ENCODE data around the gene SEMA4B. TPM values are rescaled to one million over a fixed set of nuclear protein-coding genes. Genes with fewer than 3 reads are reported as not detected.

The SEMA4B gene
- total RNA-seq, 1 experiment from 2014 or later, result 5.6 TPM

DNA sequence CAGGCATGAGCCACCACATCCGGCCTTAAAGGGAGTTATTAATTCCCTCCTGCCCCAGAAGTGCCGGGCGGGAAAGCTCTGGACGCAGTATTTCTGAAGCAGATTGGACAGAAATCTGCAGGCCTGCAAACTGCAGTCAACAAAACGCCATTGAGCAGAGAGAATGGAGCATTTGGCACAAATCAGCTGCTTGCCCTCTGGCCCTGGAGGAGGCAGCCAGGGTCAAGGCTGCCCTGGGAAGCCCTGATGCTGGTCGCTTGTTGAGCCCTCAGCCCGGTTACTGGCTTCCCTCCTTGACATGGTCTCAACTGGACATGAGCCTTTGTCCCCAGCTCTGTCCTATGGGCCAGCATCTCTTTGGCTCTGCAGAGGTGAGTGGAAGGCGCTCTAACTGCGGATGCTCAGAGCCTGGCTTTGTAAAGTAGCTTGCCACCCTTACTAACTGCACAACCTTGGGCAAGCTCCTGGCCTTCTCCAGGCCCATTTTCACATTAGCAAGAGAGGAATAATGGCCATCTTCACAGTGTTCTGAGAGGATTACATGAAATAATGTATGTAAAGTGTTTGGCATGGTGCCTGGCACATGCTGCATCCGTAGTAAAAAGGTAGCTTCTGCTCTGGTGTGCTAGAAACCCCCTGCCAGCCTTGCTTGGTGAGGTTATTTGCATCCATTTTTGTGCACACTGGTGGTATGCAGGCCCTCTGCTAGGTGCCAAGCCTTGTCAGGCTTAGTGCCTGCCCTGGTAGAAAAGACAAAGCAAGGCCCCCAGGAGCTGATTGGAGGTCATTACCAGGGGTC is 4.1 kb downstream of the SEMA4B start:
- H3K27me3 ChIP-seq (replicated peaks), result no peaks in the 10 kb centered on the region
- no peak overlapping the region for H3K4me3 ChIP-seq
- no peaks in the 10 kb centered on the region for H3K9me3 ChIP-seq (replicated peaks)
- H3K4me1 ChIP-seq (replicated peaks), result peaks cover 19% of the 10 kb centered on the region
- peaks cover 5% of the 10 kb centered on the region; the same call in 1 of the 2 replicates for H3K36me3 ChIP-seq
- no peak overlapping the region for H3K27ac ChIP-seq
- no peak for DNase-seq (ENCODE audit: low read depth in 1 of 2, low spot score in 2 of 2)

GRCh38 chr15:90205886-90206285 is 4.8 kb downstream of the SEMA4B start:
- no peak for DNase-seq (ENCODE audit: low read depth in 1 of 2, low spot score in 2 of 2)
- Histone ChIP-seq H3K36me3 (peaks cover 5% of the 10 kb centered on the region; the same call in 1 of the 2 replicates), H3K4me1 (replicated peaks) (peaks cover 15% of the 10 kb centered on the region), H3K9me3 (replicated peaks) (no peaks in the 10 kb centered on the region), H3K27me3 (replicated peaks) (no peaks in the 10 kb centered on the region), H3K4me3 (no peak overlapping the region), H3K27ac (no peak overlapping the region)

- H3K9me3 ChIP-seq (replicated peaks), result no peaks in the 10 kb centered on the region
- no peak for DNase-seq (ENCODE audit: low read depth in 1 of 2, low spot score in 2 of 2)
- H3K36me3 ChIP-seq, result no peaks in the 10 kb centered on the region
- H3K27ac ChIP-seq, result no peak overlapping the region
- no peak overlapping the region for H3K4me3 ChIP-seq
- no peaks in the 10 kb centered on the region for H3K27me3 ChIP-seq (replicated peaks)
- H3K4me1 ChIP-seq (replicated peaks), result peaks cover 19% of the 10 kb centered on the region
Observed at GRCh38 chr15:90207252-90207651, 6.1 kb downstream of the SEMA4B start.

- Histone ChIP-seq H3K9me3 (replicated peaks) (no peaks in the 10 kb centered on the region), H3K4me1 (replicated peaks) (peaks cover 22% of the 10 kb centered on the region)
Observed at GRCh38 chr15:90208356-90208755, 7.2 kb downstream of the SEMA4B start.

GRCh38 chr15:90209591-90209990 is 8.5 kb downstream of the SEMA4B start:
- no peak for DNase-seq (ENCODE audit: low read depth in 1 of 2, low spot score in 2 of 2)
- Histone ChIP-seq H3K4me3 (no peak overlapping the region), H3K4me1 (replicated peaks) (peaks cover 18% of the 10 kb centered on the region), H3K27me3 (replicated peaks) (no peaks in the 10 kb centered on the region), H3K36me3 (no peaks in the 10 kb centered on the region), H3K9me3 (replicated peaks) (no peaks in the 10 kb centered on the region), H3K27ac (no peak overlapping the region)

More at GRCh38 chr15:90208356-90208755, 7.2 kb downstream of the SEMA4B start:
- Histone ChIP-seq H3K27ac (no peak overlapping the region), H3K36me3 (no peaks in the 10 kb centered on the region), H3K4me3 (no peak overlapping the region), H3K27me3 (replicated peaks) (no peaks in the 10 kb centered on the region)
- DNase-seq (ENCODE audit: low read depth in 1 of 2, low spot score in 2 of 2), result no peak

DNA sequence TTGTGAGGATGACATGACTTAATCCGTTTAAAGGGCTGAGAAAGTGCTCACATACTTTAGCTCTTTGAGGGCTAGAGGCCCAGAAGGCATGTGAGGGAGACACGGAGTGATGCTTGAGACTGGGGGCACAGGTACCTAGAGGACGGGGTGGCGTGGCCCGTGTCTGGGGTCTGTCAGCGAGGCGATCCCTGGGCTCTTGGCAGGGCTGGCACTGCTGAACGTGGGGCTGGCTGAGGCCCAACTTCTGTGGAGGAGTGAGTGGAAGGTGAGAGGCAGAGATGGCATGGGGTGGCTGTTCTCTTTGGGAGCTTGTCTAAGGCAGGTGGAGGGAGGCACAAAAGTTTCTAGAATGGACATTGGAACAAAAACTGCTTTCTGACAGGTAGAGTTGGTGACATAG is 9.5 kb downstream of the SEMA4B start:
- no peak overlapping the region for H3K4me3 ChIP-seq
- no peaks in the 10 kb centered on the region for H3K27me3 ChIP-seq (replicated peaks)
- no peak for DNase-seq (ENCODE audit: low read depth in 1 of 2, low spot score in 2 of 2)
- H3K27ac ChIP-seq, result no peak overlapping the region
- peaks cover 18% of the 10 kb centered on the region for H3K4me1 ChIP-seq (replicated peaks)
- no peaks in the 10 kb centered on the region for H3K9me3 ChIP-seq (replicated peaks)
- H3K36me3 ChIP-seq, result no peaks in the 10 kb centered on the region

DNA sequence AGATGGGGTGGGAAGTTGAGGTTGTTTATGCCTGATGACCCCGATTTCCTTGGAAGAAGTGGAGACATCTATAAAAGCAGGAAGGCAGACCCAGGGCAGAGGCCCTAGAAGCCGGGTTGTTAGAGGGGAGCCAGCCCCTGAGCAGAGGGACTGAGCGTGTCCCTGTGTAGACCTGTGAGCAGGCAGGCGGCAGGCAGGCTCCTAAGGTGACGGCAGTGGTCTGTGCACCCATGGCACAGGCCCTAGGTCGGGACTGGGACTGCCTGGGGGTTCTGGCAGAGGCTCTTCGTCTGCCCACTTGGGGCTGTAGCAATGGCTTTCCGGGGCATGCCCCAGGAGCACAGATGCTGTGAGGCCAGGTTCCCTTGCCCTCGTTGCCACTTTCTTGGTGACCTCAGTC is 9.9 kb downstream of the SEMA4B start:
- Histone ChIP-seq H3K4me3 (no peak overlapping the region), H3K27me3 (replicated peaks) (no peaks in the 10 kb centered on the region), H3K36me3 (no peaks in the 10 kb centered on the region), H3K27ac (peak overlapping the region; percentile 69; the same call in 1 of the 2 replicates), H3K4me1 (replicated peaks) (peaks cover 18% of the 10 kb centered on the region), H3K9me3 (replicated peaks) (no peaks in the 10 kb centered on the region)
- DNase-seq (ENCODE audit: low read depth in 1 of 2, low spot score in 2 of 2), result no peak

DNA sequence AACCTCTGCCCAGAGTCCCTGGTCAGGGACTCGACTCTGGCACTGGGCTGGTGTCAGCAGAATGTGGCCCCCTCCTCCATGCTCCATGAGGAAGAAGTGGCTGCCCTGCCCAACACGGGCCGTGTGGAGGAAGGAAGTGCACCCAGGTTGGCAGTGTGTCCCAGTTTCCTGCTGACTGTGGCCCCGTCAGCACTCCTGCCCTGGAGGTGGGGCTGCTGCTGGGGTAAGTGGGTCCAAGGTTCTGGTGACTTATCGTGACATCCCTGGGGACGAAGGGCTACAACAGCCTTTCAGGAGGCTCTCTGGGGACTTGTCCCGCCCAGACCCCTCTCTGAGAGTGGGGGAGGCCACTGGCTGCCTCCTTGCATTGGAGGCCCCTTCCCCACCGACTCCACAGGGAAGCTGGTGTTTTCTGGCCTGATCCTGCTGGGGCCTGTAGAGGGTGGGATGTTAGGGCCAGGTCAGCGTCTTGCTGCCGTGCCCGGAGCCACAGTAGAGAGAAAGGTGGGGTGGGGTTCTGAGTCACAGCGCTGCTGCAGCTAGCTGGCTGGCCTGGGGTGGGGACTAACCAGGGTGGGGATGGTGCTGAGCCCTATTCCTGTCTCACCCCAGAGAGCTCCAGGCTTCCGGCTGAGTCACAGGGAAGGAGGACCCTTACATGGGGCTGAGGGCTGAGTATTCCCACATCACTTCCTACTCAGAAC is 10.5 kb downstream of the SEMA4B start:
- peak overlapping the region; percentile 69 for H3K27ac ChIP-seq
- H3K4me3 ChIP-seq, result no peak overlapping the region
- H3K9me3 ChIP-seq (replicated peaks), result no peaks in the 10 kb centered on the region
- no peaks in the 10 kb centered on the region for H3K27me3 ChIP-seq (replicated peaks)
- peak in 1 of 2 experiments; percentile 76 for DNase-seq (ENCODE audit: low read depth in 1 of 2, low spot score in 2 of 2)
- peaks cover 18% of the 10 kb centered on the region for H3K4me1 ChIP-seq (replicated peaks)
- no peaks in the 10 kb centered on the region for H3K36me3 ChIP-seq

- Histone ChIP-seq H3K27ac (no peak overlapping the region), H3K4me1 (replicated peaks) (peaks cover 18% of the 10 kb centered on the region), H3K4me3 (no peak overlapping the region), H3K36me3 (no peaks in the 10 kb centered on the region; the same call in 1 of the 2 replicates), H3K9me3 (replicated peaks) (no peaks in the 10 kb centered on the region), H3K27me3 (replicated peaks) (no peaks in the 10 kb centered on the region)
- no peak for DNase-seq (ENCODE audit: low read depth in 1 of 2, low spot score in 2 of 2)
Observed at GRCh38 chr15:90212221-90213098, 11.3 kb downstream of the SEMA4B start.

DNA sequence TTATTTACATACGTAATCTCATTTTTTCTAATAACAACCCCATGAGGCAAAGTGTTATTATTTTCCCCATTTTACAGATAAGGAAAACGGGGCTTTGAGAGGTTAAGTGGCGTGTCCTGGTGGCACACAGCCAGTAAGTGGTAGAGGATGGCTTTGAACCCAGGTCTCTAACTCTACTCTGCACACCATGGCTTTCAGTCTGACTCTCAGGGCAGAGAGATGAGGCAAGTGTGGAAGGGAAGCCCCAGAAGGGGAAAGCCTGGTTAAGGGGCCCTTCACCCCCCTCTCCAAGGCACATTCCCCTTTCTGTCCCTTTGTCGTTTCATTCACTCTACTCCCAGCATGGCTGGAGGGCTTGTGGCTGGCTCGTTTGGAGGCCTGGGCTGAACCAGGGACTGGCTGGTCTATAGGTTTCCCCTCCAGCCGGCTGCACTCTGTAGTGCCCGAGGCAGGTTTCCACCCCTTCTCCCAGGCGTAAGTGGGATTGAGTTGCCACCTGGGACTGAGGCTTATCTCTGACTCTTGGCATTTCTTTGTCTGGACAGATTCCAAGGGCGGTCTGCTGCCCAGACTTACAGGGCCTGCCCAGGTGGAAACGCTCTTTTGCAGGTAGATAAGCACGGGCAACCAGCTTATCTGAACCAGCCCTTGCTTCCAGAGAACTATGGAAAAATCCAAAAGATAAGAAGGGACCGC is 12.1 kb downstream of the SEMA4B start:
- Histone ChIP-seq H3K27me3 (replicated peaks) (no peaks in the 10 kb centered on the region), H3K27ac (no peak overlapping the region), H3K36me3 (no peaks in the 10 kb centered on the region; the same call in 1 of the 2 replicates), H3K9me3 (replicated peaks) (no peaks in the 10 kb centered on the region), H3K4me3 (no peak overlapping the region), H3K4me1 (replicated peaks) (peaks cover 18% of the 10 kb centered on the region)
- no peak for DNase-seq (ENCODE audit: low read depth in 1 of 2, low spot score in 2 of 2)

DNA sequence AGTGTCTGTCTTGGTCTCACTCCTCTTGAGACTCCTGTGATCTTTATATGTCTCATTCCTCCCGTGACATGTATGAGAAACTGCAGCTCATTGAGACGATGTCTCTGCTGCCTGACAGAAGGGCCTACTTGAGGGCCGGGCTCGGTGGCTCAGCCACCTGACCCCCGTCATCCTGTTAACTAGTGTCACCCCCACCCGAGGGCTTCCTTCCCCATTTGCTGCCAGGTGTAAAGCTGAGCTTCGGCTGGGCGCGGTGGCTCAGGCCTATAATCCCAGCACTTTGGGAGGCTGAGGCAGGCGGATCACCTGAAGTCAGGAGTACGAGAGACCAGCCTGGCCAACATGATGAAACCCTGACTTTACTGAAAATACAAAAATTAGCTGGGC is 12.7 kb downstream of the SEMA4B start:
- Histone ChIP-seq H3K36me3 (no peaks in the 10 kb centered on the region; the same call in 1 of the 2 replicates), H3K4me1 (replicated peaks) (peaks cover 18% of the 10 kb centered on the region)
- no peak for DNase-seq (ENCODE audit: low read depth in 1 of 2, low spot score in 2 of 2)

DNA sequence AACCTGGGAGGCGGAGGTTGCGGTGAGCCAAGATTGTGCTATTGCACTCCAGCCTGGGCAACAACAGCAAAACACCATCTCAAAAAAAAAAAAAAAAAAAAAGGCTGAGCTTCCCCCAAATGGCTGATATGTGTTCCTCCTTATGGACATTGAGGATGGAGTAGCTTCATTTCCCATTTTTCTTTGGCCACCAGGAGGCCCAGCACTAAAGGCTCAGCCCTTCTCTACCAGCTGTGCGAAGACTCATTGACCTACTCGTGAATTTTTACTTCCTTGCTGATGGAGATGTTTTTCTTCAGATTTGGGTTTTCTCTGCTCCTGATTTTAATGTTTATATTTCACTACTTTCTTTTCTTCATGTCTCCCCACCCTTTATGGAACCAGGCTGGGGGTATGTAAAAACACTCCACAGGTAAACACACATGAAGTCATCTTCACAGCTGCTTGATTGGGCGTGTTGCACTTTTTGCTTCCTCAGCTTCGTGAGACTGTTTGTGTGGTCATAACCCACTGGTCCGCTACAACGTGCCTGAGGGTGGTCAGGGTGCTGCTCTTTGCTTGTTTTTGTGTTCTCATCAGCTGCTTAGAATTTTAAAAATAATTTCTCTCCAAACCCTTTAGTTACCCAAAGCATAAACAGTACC is 13.5 kb downstream of the SEMA4B start:
- no peak overlapping the region for H3K4me3 ChIP-seq
- DNase-seq (ENCODE audit: low read depth in 1 of 2, low spot score in 2 of 2), result no peak
- H3K9me3 ChIP-seq (replicated peaks), result no peaks in the 10 kb centered on the region
- H3K27ac ChIP-seq, result no peak overlapping the region
- no peaks in the 10 kb centered on the region; the same call in none of the 2 replicates for H3K36me3 ChIP-seq
- no peaks in the 10 kb centered on the region for H3K27me3 ChIP-seq (replicated peaks)
- H3K4me1 ChIP-seq (replicated peaks), result peaks cover 18% of the 10 kb centered on the region

More for the DNA sequence above, 12.7 kb downstream of the SEMA4B start:
- no peaks in the 10 kb centered on the region for H3K27me3 ChIP-seq (replicated peaks)
- no peaks in the 10 kb centered on the region for H3K9me3 ChIP-seq (replicated peaks)
- H3K27ac ChIP-seq, result no peak overlapping the region
- no peak overlapping the region for H3K4me3 ChIP-seq

Data from SJSA1 (cell line).